CD4-positive, alpha-beta T cell treated with Interleukin-15 for 4 hours (primary cell): Measurements from ENCODE around the gene KRTAP10-10.
"Not testable (repeated sequence)": the region's sequence is repeated elsewhere in the genome, so short reads cannot be mapped to it uniquely, and the experiment has no call there.

Source experiments
- DNase-seq: peaks from one replicate; pipeline ENCODE4 v3.0.0-alpha.2; 2020; ENCODE audit warnings: low spot score

KRTAP10-10 gene

DNA sequence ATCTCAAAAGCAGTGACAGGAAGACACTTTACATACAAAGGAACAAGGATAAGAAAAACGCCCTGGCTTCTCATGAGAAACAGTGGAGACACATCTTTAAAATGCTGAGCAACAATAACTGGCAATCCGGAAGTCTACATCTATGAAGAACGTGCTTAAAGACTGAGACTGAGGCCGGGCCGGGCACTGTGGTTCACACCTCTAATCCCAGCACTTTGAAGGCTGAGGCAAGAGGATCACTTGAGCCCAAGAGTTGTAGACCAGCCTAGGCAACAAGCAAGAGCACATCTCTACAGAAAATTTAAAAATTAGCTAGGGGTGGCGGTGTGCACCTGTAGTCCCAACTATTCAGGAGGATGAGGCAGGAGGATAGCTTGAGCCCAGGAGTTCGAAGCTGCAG is 46.9 kb downstream of the KRTAP10-10 start:
- no peak for DNase-seq

DNA sequence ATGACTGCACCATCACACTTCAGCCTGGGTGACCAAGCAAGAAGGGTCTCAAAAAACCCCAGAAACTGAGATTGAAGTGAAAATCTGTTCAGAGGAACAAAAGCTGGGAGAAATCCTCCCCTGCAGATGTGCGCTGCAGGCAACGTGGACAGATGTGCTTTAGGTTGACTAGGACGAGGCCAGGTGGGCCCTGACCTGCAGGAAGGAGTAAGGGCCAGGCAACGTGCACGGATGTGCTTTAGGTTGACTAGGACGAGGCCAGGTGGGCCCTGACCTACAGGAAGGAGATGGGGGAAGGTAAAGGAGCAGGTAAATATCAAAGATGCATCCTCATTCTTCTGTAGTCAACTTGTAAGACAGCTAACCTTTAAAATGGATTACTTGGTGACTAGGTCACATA is 47.3 kb downstream of the KRTAP10-10 start:
- DNase-seq, result no peak

DNA sequence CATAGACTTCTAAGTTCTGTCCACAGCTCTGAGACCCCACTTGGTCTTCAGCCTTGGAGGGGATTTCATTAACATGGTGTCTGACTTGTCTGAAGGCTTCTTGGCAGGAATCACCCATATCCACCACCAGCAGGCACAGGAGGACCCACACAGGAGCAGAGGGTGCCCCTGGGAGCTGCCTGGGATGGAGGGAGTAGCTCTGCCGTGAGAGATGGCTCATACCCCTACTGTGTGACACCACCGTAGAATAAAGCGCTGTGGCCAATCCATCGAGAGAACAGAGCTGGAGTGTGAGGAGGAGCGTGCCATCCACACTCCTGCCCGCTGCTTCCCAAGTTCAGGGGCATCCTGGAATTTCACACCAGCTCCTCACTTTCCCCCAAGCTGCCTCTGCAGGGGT is 47.9 kb downstream of the KRTAP10-10 start:
- not testable (repeated sequence) for DNase-seq

DNA sequence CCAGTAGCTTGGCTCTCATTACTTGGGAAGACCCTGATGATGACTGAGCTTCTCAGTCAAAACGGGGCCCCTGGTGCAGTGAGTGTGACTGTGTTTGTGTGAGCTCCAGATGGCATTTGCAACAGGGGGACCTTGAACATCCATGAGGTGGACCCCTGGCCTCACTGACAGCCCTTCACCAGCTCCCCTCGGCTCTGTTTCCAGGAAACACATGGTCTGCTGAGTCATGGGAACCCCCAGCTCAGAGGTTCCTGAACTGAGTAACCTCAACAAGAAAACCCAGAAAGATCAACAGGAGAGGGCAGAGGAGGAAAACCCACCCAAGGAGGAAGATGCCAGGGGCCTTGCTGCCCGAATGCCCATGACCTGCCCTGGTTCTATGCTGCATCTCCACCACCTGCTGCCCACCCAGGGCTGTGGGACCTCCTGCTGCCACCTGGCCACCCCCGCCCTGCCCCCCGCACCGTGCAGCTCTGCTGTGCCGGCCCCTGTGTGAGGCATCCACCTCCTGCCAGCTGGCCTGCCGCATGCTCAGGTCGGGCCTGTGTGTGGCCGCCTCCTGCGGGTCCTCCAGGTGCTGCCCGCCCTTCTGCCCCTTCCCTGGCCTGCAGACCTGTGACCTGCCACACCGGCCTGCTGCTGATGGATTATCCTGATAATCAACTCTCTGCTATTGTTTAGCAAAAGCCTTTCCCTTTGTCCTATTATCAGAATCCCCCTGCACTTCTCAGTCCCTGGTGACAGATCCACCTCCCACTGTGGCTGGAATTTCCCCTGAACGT is 49.0 kb downstream of the KRTAP10-10 start:
- no peak for DNase-seq

DNA sequence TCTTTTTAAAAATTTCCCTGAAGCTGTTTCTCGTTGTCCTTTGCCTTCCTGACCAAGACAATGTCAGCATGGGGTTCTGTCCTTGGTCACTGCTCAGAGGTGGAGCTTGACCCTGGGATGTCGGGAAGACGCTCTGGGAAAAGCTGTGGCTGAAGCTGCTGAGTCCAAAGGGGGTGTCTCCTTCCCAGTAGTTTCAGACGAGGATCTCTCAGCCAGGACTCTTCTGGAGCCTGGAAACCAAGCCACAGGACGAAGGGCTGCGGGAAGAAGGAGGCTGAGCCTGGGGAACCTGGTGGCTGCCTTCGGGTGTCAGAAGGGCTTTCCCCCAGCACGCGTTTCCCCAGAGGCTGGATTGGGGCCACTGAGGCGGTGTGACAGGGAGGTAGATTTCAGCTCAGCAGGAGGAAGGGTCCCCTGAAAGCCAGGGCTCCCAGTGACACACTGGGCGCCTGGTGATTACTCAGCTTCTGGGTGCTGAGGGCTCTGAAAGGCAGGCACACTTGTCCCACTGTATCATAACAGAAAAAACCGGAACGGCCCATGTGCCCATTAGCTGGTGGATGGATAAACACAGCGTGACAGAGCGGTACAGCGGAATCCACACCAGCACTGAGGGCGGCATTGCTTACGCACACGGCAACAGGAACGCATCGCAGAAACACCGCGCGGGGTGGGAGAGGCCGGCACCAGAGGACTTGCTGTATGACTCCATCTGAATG is 49.8 kb downstream of the KRTAP10-10 start:
- DNase-seq, result no peak

DNA sequence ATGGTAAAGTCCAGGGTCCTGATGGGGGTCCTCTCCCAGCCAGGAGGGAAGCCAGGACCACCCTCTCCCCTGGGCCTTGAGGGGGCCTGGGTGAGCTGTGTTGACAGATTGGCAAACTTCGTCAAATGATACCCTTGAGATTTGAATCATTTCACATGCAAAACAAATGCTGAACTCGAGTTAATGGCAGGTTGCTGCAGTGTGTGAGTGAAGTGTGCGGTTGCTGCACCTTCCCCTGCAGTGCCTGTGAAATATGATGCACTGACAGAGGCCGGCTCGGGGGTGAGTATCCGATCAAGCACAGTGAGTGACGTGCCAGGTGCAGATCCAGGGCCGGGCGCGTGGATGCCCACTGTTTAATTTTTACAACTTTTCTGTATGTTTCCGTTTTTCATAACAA is 50.5 kb downstream of the KRTAP10-10 start:
- DNase-seq, result no peak
